ENCODE measurements around the gene RGSL1. TPM values are rescaled to one million over a fixed set of nuclear protein-coding genes. Genes with fewer than 3 reads are reported as not detected.

RGSL1 gene
- total and polyA plus RNA-seq, 9 donors = not detected

DNA sequence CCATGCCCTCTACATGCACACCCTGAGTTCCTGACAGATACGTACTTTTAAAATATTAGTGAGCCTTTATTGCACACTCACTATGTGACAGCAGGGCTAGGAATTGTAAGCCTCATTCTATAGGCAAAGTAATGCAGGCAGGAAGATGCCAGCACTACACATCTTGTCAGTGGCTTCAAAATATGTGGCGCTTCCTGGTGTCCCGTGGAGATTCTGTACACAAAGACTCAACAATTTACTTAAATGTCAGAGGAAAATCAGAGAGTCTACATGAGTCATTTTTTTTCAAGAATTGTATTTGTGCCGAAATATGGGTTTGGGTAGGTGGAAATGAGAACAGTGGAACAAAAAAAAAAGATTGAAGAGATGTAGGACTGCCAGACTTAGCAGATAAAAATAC is 111.5 kb downstream of the RGSL1 start:
- H3K4me1 ChIP-seq (ENCODE audit: insufficient read depth) = no peaks in the 10 kb centered on the region
- 72 to 85% (median 83%) methylated on average over 4 of the region's 4 CpGs for WGBS, 3 donors
- no peak for DNase-seq

DNA sequence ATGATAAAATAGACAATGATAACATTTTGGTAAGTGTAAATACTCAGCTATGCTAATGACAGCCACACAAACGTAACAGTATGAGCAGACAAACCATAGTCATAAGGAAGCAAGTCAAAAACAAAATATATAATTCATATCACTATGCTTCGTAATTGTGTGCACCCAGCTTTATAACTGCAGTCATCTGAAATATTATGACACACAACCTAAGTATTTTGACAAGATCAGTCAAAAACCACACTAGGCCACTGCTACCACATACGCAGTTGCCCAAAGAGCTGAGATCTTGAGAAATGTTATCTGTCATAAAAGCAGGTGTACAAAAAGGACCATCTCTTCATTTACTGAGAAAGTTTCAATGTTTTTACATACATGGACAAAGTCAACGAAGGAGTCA is 113.1 kb downstream of the RGSL1 start:
- H3K27ac ChIP-seq = no peak overlapping the region
- no peaks in the 10 kb centered on the region for H3K4me1 ChIP-seq (ENCODE audit: insufficient read depth)
- DNase-seq = no peak
- WGBS, 3 donors = 85 to 86% (median 86%) methylated on average over 4 of the region's 4 CpGs
- intact Hi-C loops (cut with DNase I) = no loop called here
- H3K9me3 ChIP-seq = no peaks in the 10 kb centered on the region
- TF ChIP-seq POLR2A (IDR thresholded peaks at IDR 0.05) = no peak
- TF ChIP-seq, protein P1, sequence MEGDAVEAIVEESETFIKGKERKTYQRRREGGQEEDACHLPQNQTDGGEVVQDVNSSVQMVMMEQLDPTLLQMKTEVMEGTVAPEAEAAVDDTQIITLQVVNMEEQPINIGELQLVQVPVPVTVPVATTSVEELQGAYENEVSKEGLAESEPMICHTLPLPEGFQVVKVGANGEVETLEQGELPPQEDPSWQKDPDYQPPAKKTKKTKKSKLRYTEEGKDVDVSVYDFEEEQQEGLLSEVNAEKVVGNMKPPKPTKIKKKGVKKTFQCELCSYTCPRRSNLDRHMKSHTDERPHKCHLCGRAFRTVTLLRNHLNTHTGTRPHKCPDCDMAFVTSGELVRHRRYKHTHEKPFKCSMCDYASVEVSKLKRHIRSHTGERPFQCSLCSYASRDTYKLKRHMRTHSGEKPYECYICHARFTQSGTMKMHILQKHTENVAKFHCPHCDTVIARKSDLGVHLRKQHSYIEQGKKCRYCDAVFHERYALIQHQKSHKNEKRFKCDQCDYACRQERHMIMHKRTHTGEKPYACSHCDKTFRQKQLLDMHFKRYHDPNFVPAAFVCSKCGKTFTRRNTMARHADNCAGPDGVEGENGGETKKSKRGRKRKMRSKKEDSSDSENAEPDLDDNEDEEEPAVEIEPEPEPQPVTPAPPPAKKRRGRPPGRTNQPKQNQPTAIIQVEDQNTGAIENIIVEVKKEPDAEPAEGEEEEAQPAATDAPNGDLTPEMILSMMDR (IDR thresholded peaks at IDR 0.05) = no peak
- H3K27me3 ChIP-seq = no peaks in the 10 kb centered on the region
- no peak overlapping the region for H3K4me3 ChIP-seq
- no peaks in the 10 kb centered on the region for H3K36me3 ChIP-seq

More for the DNA sequence above, 111.5 kb downstream of the RGSL1 start:
- no peak overlapping the region for H3K27ac ChIP-seq
- intact Hi-C loops (cut with DNase I) = no loop called here
- TF ChIP-seq, protein P1 (IDR thresholded peaks at IDR 0.05) = no peak
- TF ChIP-seq EP300 (IDR thresholded peaks at IDR 0.05) (no peak), POLR2A (IDR thresholded peaks at IDR 0.05) (no peak)
- H3K9me3 ChIP-seq = no peaks in the 10 kb centered on the region
- no peaks in the 10 kb centered on the region for H3K36me3 ChIP-seq
- H3K27me3 ChIP-seq = no peaks in the 10 kb centered on the region
- no peak overlapping the region for H3K4me3 ChIP-seq

DNA sequence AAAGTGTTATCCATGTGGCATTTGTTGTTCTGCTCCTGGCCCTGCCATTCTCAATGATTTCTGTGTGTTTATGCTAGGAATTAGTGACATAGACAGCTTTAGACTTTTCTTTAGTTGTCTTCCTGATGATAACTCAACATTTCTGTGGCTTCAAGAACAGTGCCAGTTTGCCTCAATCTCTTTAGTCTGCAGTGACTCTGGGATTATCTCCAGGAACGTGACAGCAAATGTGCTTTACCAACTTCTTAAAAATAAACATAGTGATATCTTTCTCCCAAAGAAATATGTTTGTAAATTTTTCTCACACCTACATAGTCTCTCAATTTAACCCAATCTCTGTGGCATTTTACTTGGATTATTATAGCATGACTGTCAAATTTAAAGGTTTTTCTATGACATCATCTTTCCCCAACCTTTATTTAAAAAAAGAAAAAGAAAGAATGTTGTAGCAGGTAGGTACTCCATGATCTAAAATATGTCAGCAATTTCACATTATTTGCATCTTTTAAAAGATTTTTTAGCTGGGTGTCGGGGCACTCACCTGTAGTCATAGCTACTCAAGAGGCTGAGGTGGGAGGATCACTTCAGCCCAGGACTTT is 114.6 kb downstream of the RGSL1 start:
- Histone ChIP-seq H3K27ac (no peak overlapping the region), H3K9me3 (no peaks in the 10 kb centered on the region), H3K4me1 (ENCODE audit: insufficient read depth) (no peaks in the 10 kb centered on the region), H3K4me3 (no peak overlapping the region), H3K27me3 (no peaks in the 10 kb centered on the region), H3K36me3 (no peaks in the 10 kb centered on the region)
- 54 to 69% (median 58%) methylated on average over 2 of the region's 2 CpGs for WGBS, 3 donors
- intact Hi-C loops (cut with DNase I) = no loop called here
- TF ChIP-seq POLR2A (IDR thresholded peaks at IDR 0.05) = no peak
- TF ChIP-seq, protein P1 (IDR thresholded peaks at IDR 0.05) = no peak
- DNase-seq = no peak

DNA sequence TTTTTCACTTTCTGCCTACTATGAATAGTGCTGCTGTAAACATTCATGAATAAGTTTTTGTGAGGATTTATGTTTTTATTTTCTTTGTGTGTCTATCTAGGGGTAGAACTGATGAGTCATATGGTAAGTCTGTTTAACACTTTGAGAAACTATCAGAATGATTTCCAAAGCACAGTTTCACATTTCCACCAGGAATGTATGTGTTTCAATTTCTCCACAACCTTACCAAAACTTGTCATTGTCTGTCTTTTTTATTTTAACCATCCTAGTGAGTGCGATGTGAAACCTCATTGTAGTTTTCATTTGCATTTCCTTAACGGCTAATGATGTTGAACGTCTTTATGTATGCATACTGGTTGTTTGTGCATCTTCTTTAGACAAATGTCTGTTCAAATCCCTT is 115.6 kb downstream of the RGSL1 start:
- no peaks in the 10 kb centered on the region for H3K27me3 ChIP-seq
- no peak overlapping the region for H3K4me3 ChIP-seq
- no peak for DNase-seq
- WGBS, 3 donors = 89 to 91% (median 91%) methylated on average over 3 of the region's 3 CpGs
- intact Hi-C loops (cut with DNase I) = no loop called here
- TF ChIP-seq EP300 (IDR thresholded peaks at IDR 0.05) (no peak), POLR2A (IDR thresholded peaks at IDR 0.05) (no peak)
- TF ChIP-seq, protein P1 (IDR thresholded peaks at IDR 0.05) = no peak
- no peak overlapping the region for H3K27ac ChIP-seq
- H3K9me3 ChIP-seq = no peaks in the 10 kb centered on the region
- no peaks in the 10 kb centered on the region for H3K4me1 ChIP-seq (ENCODE audit: insufficient read depth)
- no peaks in the 10 kb centered on the region for H3K36me3 ChIP-seq
